HG02840 (cell line): ENCODE measurements around the gene CLRN1.

ENCODE experiments used
- ATAC-seq: cut with Tn5 transposase; IDR thresholded peaks from one replicate; pipeline ENCODE4 v1.9.1; 2021; ENCODE audit warnings: mild to moderate bottlenecking, moderate library complexity, moderate number of reproducible peaks; ENCODE audit not compliant: unreplicated experiment, low FRiP score

CLRN1 gene

DNA sequence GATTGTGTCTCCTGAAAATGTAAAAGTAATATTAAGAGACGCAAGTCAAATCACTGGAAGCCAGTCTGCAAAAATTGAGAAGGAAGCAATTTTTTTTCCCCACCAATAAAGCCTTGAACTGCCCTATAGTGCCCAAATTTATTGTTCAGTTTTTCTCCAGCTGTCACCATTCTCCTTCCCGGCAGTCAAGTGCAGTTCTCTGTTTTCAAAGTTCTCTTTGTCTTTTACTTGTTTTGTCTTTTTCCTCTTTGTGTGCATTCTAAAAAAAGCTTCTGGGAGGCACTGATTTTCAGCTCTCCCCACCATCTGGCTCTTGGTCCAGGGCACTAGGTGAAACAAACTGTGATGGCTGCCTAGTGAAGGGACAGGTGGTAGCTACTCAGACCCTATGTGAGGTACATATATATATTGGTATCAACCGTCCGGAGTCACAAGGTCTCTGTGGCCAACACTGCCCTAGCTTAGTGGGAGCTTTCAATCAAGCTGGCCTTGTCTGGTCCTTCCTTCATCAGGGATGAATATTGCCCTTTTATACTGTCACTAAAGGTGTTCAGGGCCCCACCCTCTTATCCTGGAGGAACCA is 6.1 kb upstream of the CLRN1 start:
- no peak for ATAC-seq

DNA sequence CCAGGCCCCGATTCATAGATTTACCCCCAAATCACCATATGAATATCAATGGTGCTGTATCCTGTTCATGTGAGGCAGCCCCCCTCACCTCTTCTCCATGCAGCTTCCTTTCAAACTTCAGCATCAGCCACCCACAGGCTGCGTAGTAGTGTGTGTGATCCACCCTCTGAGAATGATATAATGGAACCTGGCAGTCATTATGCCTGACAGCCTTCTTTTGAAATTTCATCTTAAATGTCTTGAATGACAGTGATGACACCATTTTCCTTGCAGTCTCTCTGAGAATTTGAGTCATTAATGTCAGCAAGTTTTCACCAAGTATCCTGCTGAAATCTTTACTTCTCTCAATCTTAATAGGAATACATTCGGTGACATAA is 3.5 kb upstream of the CLRN1 start:
- no peak for ATAC-seq

DNA sequence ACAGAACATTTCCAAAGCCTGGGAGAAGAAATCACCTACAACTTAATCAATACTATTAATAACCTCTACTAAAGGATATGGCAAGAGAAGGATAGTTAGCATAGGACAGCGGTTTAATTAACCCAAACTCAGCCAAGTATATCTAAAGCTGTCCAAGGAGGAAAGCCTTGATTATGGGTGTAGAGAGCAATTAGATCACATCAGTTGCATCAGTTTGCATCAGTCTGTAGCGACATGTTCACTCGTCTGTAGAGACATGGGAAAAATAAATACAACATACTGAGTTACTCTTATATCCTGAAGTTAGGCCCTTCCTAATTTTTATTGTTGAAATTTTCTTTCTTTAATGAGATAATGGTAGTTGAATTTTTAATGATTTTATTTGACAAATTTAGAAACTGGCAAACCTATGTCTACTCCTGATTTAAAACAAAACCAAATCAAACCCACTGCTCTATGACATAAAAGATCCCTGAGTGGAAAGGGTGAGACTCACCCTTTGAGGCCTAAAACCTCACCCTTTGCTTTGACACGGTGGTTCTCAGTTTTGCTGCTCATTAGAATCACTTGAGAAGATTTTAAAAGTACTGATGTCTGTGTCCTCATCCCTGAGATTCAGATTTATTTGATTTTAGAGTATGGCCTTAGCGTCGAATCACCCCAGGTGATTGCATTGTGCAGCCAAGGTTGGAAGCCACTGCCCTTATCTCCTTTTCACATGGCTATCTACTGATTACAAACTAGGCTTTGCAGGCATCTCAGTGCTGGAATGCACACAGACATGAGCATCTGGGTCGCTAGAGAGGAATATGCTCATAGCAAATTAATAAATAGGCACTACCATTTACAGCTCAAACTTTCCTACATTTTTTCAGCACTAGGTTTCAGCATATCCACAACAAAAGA is 2.8 kb upstream of the CLRN1 start:
- ATAC-seq: no peak

DNA sequence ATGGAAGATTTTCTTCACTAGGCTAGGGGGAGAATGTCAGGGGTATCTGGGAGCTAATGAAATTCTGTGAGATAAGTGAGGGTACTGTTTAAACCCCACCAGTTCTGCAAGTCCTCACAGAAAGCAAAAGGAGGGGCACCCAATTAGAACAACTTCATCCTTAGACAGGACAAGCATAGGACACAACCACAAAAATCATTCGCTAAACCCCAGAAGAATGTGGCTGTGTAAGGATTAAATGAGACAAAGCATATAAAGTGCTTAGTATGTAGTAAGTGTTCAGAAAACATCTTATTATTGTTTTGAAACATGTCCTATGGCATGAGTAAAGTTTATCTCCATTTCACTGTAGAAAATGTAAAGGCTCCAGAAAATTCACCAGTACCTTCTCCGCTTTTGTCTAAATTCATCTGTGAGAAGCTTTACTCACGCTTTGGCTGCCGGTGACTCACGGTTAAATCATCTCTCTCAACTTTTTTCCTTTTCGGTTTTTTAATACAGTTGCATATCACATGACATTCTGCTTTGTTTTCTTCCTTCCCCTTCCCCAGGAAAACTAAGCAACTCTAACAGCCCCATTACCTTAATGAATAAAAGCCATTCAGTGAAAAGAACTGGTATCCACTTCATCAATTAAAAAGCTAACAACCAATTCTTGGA is 1.7 kb downstream of the CLRN1 start:
- ATAC-seq: no peak

DNA sequence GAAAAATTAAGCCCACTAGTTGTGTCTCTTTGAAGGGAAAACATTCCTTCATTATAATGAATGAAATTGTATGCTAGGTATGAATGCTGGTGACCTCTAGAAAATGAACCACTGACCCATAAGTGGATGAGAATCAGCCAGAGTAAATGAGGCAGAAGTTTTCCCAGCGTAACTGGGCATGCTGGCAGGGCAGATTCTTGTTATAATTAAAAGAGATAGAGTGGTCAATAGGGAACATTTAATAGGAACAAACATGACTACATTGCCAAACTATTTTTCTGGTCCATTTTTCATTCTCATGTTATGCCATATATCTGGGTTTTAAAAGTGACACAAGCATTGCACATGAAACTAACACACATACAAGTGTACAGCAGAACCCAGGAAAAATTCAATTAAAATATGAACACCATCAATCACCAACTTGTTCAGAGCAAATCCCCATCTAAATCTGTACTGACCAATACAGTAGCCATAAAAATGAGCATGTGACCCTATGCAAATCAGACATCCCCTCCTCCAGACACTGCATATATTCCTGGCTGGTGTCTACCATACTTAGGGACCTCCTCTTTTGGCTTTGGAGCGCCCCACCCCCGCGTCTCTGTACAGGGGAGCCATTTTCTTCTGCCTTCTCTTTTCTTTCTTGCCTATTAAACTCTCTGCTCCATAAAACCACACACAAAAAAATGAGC is 4.0 kb downstream of the CLRN1 start:
- no peak for ATAC-seq

DNA sequence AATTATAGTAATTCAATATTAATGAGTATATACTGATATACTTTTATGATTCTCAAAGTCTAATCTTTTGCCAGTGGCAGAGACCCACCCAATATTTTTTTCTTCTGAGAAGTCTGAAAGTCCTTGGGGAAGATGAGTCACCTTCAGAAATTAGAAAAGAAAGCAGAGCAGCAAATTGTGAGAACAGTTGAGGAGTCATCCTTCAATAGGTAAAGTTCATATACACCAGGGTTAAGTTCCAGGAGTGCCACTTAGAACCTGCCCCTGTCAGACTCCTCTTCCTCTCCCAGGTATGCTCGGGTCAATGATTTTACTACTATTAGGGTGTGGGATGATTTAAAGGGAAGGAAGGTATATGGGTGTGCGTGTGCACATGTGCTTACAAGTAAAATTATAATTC is 7.1 kb downstream of the CLRN1 start:
- ATAC-seq: no peak

DNA sequence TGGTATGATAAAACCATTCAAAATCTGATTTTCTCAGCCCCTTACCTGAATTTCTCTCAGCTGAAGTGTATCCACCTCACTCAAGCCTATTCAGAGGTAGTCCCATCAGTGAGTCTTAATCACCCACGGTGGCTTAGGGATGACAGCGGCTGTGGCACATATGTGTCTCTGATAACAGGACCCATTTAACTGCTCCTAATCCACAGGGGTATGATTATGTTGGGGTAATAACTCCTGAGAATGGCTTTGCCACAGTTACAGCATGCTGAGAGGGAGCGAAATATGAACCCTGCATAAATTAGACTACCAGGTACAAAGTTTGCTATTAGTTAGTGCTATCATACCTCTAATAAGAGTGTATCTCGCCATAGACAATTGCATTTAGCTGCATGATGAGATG is 10.6 kb downstream of the CLRN1 start:
- no peak for ATAC-seq

DNA sequence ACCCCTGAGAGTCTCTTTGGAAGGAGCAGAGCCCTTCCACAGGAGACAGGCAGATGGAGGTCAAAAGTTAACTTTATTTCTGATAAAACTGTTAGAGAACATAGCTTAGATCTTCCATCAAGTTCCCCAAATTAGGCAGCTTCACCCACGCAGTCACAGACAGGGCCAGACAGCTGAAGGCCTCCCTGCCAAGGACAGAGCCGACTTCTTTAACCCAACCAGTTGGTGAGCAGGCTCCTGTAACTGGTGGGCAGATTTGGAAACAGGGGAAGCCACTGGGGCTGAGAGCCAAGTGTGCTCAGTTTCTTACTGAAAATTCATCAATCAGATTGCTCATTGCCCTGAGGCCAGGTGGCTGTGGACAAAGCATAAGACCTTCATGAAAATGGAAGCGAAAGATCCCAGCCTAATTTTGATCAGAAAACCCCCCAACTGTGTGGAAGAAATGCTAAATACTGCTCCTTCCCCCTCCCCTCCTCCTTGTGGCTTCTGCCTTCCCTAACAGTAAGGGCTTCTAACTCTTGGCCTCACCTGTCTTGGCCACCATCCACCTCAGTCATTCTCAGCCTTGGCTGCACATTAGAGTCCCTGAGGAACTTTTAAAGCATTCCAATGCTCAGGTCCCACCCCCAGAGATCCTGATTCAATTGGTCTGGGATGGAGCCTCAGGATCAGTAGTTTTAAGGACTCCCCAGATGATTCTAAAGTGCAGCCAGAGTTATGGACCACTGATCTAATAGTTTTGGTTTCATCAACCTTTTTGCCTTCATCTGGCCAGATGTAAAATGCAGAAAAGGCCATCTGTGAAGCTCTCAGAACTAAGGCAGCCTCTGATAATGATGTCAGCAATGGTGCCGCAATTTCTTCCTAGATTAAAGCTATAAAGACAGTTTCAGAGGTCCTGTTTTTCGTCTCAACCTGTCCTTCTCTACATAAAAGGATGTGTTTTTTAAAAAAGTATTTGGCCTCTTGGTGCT is 11.5 kb downstream of the CLRN1 start:
- ATAC-seq: no peak

DNA sequence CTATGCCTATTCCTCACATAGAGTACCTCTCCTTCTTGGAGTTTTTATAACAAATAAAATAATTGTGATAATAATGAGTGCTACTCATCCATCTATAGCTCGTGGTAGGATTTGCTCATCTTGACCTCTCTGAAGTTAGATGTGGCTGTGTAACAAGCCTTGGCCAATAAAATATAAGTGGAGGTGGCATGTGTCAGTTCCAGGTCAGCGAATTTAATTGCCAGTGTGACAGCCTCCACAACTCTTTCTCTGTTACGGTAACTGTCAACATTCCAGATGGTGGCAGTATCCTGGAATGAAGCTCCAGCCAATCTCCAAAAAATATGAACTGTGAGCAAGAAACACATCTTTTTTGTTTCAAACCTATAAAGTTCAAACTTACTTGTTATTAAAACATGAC is 13.8 kb downstream of the CLRN1 start:
- ATAC-seq: no peak

DNA sequence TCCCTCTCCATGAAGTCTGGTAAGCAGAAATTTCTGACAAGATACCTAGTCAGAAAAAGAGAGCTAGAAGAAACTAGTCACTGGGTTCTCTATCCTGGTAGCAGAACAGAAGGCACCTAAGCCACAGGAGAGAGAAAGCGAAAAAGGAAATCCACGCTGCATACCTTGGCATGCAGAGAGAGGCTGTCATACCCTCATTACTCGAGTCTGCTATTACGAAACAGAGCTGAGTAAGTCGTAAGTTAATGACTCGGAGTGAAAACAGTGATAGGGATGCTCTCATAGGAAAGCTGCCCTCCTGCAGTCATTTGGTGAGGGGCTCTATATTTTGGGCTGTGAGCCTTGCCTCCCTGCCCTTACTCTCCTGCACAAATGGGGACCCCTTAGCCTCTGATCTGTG is 16.2 kb downstream of the CLRN1 start:
- ATAC-seq: no peak

DNA sequence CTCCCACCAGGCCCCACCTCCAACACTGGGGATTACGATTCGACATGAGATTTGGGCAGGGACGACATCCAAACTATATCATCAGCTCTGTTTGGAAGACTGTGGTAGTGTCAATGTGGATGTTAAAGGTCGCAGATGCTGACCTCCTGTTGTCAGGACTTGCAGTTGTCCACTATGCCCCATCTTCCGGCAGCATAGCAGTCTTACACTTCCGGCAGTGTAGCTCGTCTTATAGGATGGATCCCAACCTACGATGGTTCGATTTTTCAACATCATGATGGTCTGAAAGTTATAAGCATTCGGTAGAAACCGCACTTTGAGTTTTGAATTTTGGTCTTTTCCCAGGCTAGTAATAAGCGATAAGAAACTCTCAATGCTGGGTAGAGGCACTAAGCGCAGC is 20.6 kb downstream of the CLRN1 start:
- no peak for ATAC-seq

DNA sequence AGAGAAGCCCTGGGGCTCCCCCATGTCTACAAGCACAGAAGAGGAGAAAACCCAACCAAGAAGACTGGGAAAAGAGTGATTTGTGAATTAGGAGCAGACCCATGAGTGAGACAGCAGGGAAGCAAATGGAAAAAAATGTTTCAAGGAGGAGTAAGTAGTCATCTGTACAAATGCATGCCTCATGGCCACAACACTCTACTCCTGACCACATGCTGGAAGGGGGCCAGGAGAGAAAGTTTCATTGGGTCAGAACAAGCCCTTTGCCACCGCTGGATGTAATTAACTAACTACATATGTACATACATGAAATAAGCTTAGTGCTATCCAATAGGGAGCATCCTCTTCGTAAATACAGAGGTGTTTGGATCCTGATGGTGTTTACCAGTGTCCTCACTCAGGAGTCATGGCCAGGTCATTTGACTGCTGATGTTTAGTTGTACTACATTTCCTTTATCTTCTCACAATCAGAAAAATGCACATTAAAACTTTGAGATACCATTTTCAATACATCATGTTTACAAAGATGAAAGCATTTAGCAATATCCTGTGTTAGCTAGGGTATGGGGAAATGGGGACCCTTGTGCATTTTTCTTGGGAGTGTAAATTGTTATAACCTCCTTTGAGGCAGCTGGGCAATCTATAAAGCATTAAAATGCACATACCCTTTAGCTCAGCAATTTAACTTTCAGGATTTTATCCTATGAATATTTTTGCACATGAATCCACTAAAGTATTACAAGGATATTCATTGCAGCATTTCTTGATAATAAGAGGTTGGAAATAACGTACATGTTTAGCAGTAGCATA is 27.1 kb downstream of the CLRN1 start:
- no peak for ATAC-seq

DNA sequence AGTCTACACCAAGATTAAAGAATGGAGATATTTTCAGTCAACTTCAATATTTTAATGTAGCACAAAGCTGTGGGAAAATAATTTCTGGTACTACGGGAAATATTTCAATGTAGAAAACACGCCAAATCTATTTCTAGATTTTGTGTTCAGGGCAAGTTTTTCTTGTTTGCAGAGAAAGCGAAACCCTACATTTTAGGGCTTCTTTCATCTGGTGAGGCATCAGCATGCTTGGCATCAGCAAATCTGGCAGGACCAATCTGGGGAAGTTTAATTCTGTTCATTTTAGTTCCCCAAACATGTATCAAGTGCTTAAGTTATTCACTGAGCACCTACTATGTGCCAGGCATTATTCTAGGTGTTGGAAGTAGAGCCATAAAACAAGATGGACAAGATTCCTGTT is 30.3 kb downstream of the CLRN1 start:
- ATAC-seq: no peak

DNA sequence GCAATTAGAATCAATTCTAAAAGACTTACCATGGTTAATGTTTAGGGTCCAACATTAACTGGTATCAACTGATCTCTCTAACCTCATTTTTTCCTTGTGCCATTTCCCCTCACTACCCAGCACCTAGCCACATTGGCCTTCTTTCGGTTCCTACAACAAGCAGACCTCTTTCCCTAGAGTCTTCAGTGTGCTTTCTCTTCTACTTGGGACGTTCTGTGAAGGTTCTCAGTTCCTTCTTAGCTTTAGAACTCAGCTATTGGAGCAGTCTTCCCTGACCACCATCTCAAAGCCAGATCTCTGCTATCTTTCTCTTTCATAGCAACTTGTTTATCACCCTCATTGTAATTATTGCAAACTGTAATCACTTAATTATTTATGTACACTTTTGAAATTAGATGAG is 35.8 kb downstream of the CLRN1 start:
- ATAC-seq: no peak

DNA sequence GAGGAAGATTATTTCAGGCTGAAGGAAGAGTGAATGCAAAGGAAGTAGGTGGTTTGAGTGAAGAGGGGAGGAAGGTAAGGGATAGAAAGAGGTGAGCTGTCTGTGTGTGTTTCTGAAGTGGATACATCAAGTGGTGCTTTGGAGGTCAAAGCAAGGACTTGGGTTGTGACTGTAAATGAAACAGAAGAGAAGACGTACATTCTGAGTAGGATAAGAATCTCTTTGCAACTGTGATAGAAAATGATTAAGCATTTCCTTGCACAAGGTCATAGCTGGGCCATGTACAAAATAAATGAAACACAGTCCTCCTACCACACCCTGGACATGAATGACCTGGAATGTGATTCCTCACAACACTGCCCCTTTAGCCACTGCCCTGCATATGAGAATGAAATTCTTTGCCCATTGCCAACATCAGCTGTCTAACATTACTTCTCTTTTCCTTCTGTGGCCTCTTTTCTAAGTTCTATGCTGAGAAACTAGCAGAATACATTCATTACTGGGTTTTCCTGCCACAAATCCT is 39.0 kb downstream of the CLRN1 start:
- ATAC-seq: no peak

DNA sequence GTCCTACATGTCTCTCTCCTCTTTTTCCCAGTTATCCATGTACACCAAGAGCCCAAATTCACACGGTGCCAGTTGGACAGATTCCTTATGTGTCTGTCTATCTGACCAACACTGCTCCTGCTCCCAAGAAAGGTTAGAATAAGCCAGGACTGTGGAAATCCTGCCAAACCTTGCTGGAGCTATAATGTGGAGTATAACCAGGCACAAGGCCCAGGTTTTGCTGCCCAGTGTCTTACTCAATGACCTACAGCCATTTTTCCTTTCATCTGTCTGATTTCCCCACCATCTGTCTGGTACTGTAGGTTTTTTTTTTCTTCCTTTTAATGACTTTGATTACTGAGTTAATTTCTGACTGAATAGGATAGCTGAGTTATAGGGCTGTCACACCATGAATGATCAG is 40.8 kb downstream of the CLRN1 start:
- no peak for ATAC-seq

DNA sequence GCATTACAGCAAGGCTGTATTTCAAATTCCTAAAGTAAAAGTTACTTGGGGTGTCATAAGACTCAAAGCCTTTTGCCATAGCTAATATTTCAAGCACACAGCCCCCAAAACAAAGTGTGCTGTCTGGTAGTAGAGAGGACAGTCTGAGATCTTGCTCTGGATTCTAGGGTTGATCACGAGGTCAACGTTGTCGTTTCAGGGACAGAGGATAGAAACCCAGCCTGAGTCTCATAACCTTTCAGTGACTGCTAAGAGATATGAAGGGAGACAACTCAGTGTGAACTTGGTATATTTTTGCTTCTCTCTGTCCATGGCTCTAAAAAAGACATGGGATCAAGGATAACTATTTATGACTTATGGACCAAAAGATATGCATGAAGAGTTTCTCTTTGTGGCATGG is 41.7 kb downstream of the CLRN1 start:
- no peak for ATAC-seq

DNA sequence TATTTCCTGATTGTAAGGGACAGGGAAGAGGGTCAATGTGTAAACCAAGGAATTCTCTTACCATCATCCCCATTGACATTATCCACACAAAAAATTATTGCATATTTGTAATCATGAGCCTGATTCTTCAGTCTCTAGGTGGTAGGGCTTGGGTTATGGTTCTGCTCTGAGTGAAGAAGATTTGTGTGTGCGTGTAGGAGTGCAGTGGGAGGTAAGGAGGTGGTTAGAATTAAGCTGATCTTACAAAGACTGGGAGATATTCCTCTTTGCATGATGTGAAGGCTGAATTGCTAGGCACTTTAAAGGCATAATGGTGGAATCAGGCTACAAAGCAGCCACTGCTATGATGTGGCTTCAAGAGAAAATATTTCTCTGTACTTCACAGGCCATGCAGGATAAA is 44.3 kb downstream of the CLRN1 start:
- no peak for ATAC-seq

DNA sequence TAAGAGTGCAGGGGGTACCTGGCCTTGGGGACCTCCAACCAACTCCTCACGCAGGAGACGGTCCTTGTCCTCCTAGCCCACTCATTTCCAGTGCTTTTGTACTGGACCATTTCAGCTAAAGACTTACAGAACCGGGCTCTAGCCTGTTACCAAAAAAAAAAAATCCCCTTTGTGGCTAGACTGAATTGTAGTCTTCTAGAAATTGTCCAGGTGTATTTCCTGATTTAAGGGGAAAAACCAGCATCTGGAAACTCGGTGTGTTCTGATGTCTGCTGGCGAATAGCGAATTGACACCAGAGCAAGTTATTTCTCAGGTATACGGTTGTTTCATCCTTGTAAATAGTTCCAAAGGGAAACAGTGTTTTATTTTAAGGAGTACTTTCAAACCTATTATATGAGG is 46.2 kb downstream of the CLRN1 start:
- ATAC-seq: no peak
